Endothelial cell (in vitro differentiated cells): ENCODE results near the gene C11orf86. TPM values are rescaled to one million over a fixed set of nuclear protein-coding genes. Genes with fewer than 3 reads are reported as not detected.
"Not testable (repeated sequence)": the region's sequence is repeated elsewhere in the genome, so short reads cannot be mapped to it uniquely, and the experiment has no call there.

Experiments
- DNase-seq: peaks from one replicate; pipeline ENCODE4 v3.0.0; 2021; ENCODE audit warnings: low spot score
- H3K27ac Mint-ChIP-seq: one replicate; pipeline ENCODE4 v1.8.0; 2021; ENCODE audit warnings: mixed read lengths, inconsistent platforms; ENCODE audit not compliant: unreplicated experiment
- H3K27me3 Mint-ChIP-seq: one replicate; pipeline ENCODE4 v1.8.0; 2021; ENCODE audit warnings: mild to moderate bottlenecking, moderate library complexity, mixed read lengths, inconsistent platforms; ENCODE audit not compliant: unreplicated experiment
- H3K36me3 Mint-ChIP-seq: one replicate; pipeline ENCODE4 v1.8.0; 2021; ENCODE audit warnings: mild to moderate bottlenecking, low read depth, mixed read lengths, inconsistent platforms; ENCODE audit not compliant: unreplicated experiment
- H3K4me1 Mint-ChIP-seq: one replicate; pipeline ENCODE4 v1.8.0; 2021; ENCODE audit warnings: mild to moderate bottlenecking, mixed read lengths, inconsistent platforms; ENCODE audit not compliant: unreplicated experiment
- H3K4me3 Mint-ChIP-seq: one replicate; pipeline ENCODE4 v1.8.0; 2021; ENCODE audit warnings: mild to moderate bottlenecking, mixed read lengths, inconsistent platforms; ENCODE audit not compliant: unreplicated experiment
- H3K9me3 Mint-ChIP-seq: one replicate; pipeline ENCODE4 v1.8.0; 2021; ENCODE audit warnings: mixed read lengths, inconsistent platforms; ENCODE audit not compliant: unreplicated experiment
- CTCF ChIP-seq: fragments of 200-600 bp; sonication (generic); IDR thresholded peaks from one replicate; pipeline ENCODE4 v1.5.0; 2021; ENCODE audit warnings: antibody characterized with exemption; ENCODE audit not compliant: unreplicated experiment
- total RNA-seq: library from RNA; stranded (reverse); fragmentation: NEBNext Ultra II Directional; extraction: Animal tissue kit (Norgen Biotek cat#: 25700); gene quantifications from one replicate; pipeline ENCODE4 v1.2.1, GENCODE V29; 2021; ENCODE audit not compliant: unreplicated experiment

C11orf86 gene
- total RNA-seq, 1 donor from 2014 or later = not detected

- Mint-ChIP-seq H3K27me3 (peaks cover 3% of the 10 kb centered on the region), H3K4me3 (peak overlapping the region; percentile 81), H3K9me3 (no peaks in the 10 kb centered on the region), H3K27ac (peak overlapping the region; percentile 8), H3K36me3 (peaks cover 5% of the 10 kb centered on the region), H3K4me1 (peaks cover 14% of the 10 kb centered on the region)
- TF ChIP-seq CTCF = no peak
- DNase-seq = no peak
Observed at GRCh38 chr11:66958956-66959274, 16.2 kb upstream of the C11orf86 start.

GRCh38 chr11:66961691-66962213 is 13.4 kb upstream of the C11orf86 start:
- H3K4me1 Mint-ChIP-seq = peaks cover 18% of the 10 kb centered on the region
- not testable (repeated sequence) for H3K27ac Mint-ChIP-seq, H3K27me3 Mint-ChIP-seq, H3K36me3 Mint-ChIP-seq, DNase-seq, H3K9me3 Mint-ChIP-seq
- peak overlapping the region; percentile 21 for H3K4me3 Mint-ChIP-seq

- Mint-ChIP-seq H3K36me3 (no peaks in the 10 kb centered on the region), H3K4me1 (peaks cover 15% of the 10 kb centered on the region), H3K9me3 (no peaks in the 10 kb centered on the region), H3K4me3 (no peak overlapping the region), H3K27ac (no peak overlapping the region), H3K27me3 (peaks cover 3% of the 10 kb centered on the region)
- no peak for TF ChIP-seq CTCF
- no peak for DNase-seq
Observed at GRCh38 chr11:66962247-66962646, 12.9 kb upstream of the C11orf86 start.

DNA sequence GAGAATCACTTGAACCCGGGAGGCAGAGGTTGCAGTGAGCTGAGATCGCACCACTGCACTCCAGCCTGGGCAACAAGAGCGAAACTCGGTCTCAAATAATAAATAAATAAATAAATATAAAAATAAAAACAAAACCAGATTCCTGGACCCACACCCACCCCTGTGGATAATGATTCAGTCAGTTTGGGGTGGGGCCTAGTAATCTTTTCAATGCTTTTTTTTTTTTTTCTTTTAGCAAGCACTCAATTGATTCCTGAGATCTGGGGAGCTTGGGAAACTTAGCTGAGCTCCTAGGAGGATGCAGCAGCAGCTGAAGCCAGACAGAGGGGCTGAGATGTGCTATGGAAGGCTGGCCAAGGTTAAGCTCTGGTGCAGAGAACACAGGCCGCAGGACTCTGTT is 12.3 kb upstream of the C11orf86 start:
- no peak for TF ChIP-seq CTCF
- H3K9me3 Mint-ChIP-seq = no peaks in the 10 kb centered on the region
- H3K4me3 Mint-ChIP-seq = no peak overlapping the region
- H3K27me3 Mint-ChIP-seq = peaks cover 3% of the 10 kb centered on the region
- no peak for DNase-seq
- H3K27ac Mint-ChIP-seq = no peak overlapping the region
- no peaks in the 10 kb centered on the region for H3K36me3 Mint-ChIP-seq
- H3K4me1 Mint-ChIP-seq = peaks cover 18% of the 10 kb centered on the region

- TF ChIP-seq CTCF = no peak
Observed at GRCh38 chr11:66964495-66964894, 10.6 kb upstream of the C11orf86 start.

DNA sequence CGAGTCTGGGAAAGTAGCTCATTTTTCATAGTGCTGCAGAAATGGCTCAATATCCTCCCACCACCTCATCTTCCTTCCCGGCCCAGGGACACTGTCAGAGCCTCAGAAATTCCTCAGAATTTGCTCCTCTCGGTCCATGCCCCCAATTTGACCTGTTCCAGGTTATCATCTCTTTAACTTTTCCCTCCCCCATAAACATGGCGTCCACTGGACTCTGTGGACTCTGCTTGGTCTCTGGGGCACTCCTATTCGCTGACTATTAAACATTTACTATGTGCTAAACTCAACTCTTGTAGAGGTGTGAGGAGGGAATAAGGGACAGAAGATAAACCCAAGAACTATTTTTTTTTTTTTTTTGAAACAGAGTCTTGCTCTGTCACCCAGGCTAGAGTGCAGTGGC is 8.8 kb upstream of the C11orf86 start:
- peaks cover 5% of the 10 kb centered on the region for H3K27me3 Mint-ChIP-seq
- TF ChIP-seq CTCF = no peak
- no peak overlapping the region for H3K4me3 Mint-ChIP-seq
- H3K9me3 Mint-ChIP-seq = no peaks in the 10 kb centered on the region
- peaks cover 13% of the 10 kb centered on the region for H3K4me1 Mint-ChIP-seq
- no peak for DNase-seq
- H3K27ac Mint-ChIP-seq = no peak overlapping the region
- H3K36me3 Mint-ChIP-seq = no peaks in the 10 kb centered on the region

More at GRCh38 chr11:66964495-66964894, 10.6 kb upstream of the C11orf86 start:
- Mint-ChIP-seq H3K4me3 (no peak overlapping the region), H3K9me3 (no peaks in the 10 kb centered on the region), H3K27ac (no peak overlapping the region), H3K27me3 (peaks cover 3% of the 10 kb centered on the region), H3K36me3 (no peaks in the 10 kb centered on the region), H3K4me1 (peaks cover 13% of the 10 kb centered on the region)
- DNase-seq = no peak
